Neural crest cell (in vitro differentiated cells): ENCODE data around the gene FBN3. TPM values are rescaled to one million over a fixed set of nuclear protein-coding genes. Genes with fewer than 3 reads are reported as not detected.

Source experiments
- DNase-seq: peaks from one replicate; pipeline ENCODE4 v3.0.0; 2021; ENCODE audit warnings: low read depth, mixed read lengths, low spot score
- H3K27ac Mint-ChIP-seq: one replicate; pipeline ENCODE4 v1.8.0; 2021; ENCODE audit warnings: mild to moderate bottlenecking, mixed read lengths; ENCODE audit not compliant: unreplicated experiment
- H3K27me3 Mint-ChIP-seq: 2 replicates; pipeline ENCODE4 v1.8.0; 2021; ENCODE audit warnings: low read depth, mild to moderate bottlenecking, mixed read lengths
- H3K36me3 Mint-ChIP-seq: 2 replicates; pipeline ENCODE4 v1.8.0; 2021; ENCODE audit warnings: low read depth, mild to moderate bottlenecking, mixed read lengths
- H3K4me1 Mint-ChIP-seq: 2 replicates; pipeline ENCODE4 v1.8.0; 2021; ENCODE audit warnings: mixed read lengths
- H3K4me3 Mint-ChIP-seq: one replicate; pipeline ENCODE4 v1.8.0; 2021; ENCODE audit warnings: mild to moderate bottlenecking, mixed read lengths
- H3K9me3 Mint-ChIP-seq: 2 replicates; pipeline ENCODE4 v1.8.0; 2021; ENCODE audit warnings: mixed read lengths
- total RNA-seq: library from RNA; stranded (reverse); gene quantifications from 2 replicates; pipeline ENCODE4 v1.2.1, GENCODE V29; 2021
- TF ChIP-seq, protein P1 (sequence below): fragments of 200-600 bp; sonication (generic); conservative IDR thresholded peaks from 2 replicates; pipeline ENCODE4 v1.5.0; 2021; ENCODE audit warnings: antibody characterized with exemption, mild to moderate bottlenecking

Gene FBN3
- total RNA-seq, 1 donor from 2014 or later: 13.9 TPM

DNA sequence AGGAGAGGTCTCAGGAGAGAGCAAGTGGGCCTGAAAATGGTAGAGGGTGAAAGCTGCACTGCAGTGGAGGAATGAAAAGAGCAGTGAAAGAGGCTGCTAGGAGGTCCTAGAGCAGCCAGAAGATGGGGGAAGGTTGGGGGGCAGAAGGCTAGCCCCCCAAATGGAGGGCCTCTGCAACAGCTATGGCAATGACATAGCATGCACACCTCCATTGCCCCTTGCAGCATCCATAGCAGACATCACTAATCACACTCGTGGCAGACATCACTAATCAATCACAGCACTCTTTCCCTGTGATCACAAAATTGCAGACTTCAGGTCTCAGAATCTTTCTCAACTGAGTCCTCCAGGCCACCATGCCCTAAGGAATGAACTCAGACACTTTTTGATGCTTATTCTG, 74.9 kb downstream of the FBN3 start:
- peaks cover 17% of the 10 kb centered on the region for H3K4me1 Mint-ChIP-seq
- TF ChIP-seq, protein P1, sequence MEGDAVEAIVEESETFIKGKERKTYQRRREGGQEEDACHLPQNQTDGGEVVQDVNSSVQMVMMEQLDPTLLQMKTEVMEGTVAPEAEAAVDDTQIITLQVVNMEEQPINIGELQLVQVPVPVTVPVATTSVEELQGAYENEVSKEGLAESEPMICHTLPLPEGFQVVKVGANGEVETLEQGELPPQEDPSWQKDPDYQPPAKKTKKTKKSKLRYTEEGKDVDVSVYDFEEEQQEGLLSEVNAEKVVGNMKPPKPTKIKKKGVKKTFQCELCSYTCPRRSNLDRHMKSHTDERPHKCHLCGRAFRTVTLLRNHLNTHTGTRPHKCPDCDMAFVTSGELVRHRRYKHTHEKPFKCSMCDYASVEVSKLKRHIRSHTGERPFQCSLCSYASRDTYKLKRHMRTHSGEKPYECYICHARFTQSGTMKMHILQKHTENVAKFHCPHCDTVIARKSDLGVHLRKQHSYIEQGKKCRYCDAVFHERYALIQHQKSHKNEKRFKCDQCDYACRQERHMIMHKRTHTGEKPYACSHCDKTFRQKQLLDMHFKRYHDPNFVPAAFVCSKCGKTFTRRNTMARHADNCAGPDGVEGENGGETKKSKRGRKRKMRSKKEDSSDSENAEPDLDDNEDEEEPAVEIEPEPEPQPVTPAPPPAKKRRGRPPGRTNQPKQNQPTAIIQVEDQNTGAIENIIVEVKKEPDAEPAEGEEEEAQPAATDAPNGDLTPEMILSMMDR: no peak
- H3K27me3 Mint-ChIP-seq: no peaks in the 10 kb centered on the region
- H3K27ac Mint-ChIP-seq: no peak overlapping the region
- peaks cover 11% of the 10 kb centered on the region for H3K36me3 Mint-ChIP-seq
- no peak for DNase-seq
- H3K9me3 Mint-ChIP-seq: peaks cover 9% of the 10 kb centered on the region
- H3K4me3 Mint-ChIP-seq: no peak overlapping the region

DNA sequence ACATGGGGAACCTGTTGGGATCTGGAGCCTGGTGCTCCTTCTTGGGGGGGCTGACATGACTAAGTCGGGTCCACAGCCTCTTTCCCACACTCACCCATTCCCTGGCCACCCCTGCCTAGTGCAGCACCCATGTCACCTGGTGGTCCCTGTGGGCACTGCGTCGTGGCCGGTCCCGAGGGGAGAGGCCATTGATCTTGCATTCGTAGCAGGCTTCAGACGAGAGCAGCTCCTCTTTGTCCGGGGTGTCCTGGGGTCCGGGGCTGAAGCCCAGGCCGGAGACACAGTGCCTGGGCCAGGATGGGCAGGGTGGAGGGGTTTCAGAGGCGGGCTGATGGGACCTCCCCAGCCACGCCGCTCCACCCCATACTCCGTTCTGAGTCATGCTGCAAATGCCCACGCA, 77.5 kb downstream of the FBN3 start:
- peaks cover 12% of the 10 kb centered on the region for H3K9me3 Mint-ChIP-seq
- H3K27ac Mint-ChIP-seq: no peak overlapping the region
- H3K4me1 Mint-ChIP-seq: peaks cover 26% of the 10 kb centered on the region
- no peaks in the 10 kb centered on the region for H3K27me3 Mint-ChIP-seq
- DNase-seq: no peak
- peaks cover 13% of the 10 kb centered on the region for H3K36me3 Mint-ChIP-seq
- no peak overlapping the region for H3K4me3 Mint-ChIP-seq
- TF ChIP-seq, protein P1: no peak

DNA sequence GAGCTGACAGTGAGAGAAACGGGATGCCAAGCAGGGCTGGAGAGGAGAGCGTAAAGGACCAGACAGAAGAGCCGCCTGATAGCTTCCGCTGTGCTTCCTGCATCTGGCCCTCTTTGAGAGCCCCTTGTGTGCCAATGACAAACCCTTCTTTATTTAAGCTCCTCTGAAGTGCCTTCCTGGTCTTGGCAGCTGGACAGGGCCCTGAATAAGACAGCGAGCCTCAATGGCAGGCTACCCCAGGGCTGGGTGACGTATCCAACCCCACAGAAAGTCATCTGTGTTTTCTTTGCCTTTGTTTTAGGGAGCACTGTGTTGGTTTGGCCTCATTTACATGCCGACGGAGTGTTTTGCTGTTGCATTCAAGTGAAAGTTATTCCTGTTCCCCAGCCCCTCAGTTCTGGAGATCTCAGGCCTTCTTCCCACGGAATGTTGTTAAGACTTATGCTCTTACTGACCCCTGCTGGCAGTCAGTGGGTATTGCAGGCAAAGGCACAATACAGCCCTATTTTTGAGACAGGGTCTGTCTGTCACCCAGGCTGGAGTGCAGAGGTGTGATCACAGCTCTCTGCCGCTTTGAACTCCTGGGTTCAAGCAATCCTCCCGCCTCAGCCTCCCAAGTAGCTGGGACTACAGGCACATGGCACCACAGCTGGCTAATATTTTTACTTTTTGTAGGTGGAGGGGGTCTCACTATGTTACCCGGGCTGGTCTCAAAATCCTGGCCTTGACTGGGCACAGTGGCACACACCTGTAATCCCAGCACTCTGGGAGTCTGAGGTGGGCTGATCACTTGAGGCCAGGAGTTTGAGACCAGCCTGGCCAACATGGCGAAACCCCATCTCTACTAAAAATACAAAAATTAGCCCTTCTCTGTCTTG, 80.1 kb downstream of the FBN3 start:
- Mint-ChIP-seq H3K36me3 (peaks cover 13% of the 10 kb centered on the region), H3K27me3 (no peaks in the 10 kb centered on the region), H3K27ac (peak overlapping the region; percentile 94), H3K4me3 (peak overlapping the region; percentile 31), H3K4me1 (peaks cover 14% of the 10 kb centered on the region), H3K9me3 (peaks cover 10% of the 10 kb centered on the region)
- DNase-seq: peak; percentile 36
- TF ChIP-seq, protein P1: peak; percentile 75

DNA sequence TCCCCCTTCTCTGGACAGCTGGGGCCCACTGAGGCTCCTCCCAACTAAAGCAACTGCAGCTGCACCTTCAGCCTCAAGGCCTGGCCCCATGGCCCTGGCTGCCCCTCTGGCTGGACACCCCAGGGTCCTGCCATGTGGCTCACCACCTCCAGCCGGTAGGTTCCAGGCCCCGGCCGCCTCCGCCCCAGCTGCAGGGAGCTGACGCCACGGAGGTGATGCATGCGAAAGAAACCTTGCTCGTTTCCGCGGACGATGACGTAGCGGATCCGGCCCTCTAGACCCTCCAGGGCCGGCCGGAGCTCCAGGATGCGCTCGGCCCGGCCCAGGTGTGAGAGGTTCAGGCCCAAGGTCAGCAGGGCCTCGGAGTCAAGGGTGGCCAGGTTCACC, 83.5 kb downstream of the FBN3 start:
- Mint-ChIP-seq H3K9me3 (peaks cover 8% of the 10 kb centered on the region), H3K27me3 (no peaks in the 10 kb centered on the region), H3K4me3 (no peak overlapping the region), H3K36me3 (peaks cover 6% of the 10 kb centered on the region), H3K27ac (no peak overlapping the region), H3K4me1 (peaks cover 12% of the 10 kb centered on the region)
- no peak for DNase-seq
- TF ChIP-seq, protein P1: no peak

DNA sequence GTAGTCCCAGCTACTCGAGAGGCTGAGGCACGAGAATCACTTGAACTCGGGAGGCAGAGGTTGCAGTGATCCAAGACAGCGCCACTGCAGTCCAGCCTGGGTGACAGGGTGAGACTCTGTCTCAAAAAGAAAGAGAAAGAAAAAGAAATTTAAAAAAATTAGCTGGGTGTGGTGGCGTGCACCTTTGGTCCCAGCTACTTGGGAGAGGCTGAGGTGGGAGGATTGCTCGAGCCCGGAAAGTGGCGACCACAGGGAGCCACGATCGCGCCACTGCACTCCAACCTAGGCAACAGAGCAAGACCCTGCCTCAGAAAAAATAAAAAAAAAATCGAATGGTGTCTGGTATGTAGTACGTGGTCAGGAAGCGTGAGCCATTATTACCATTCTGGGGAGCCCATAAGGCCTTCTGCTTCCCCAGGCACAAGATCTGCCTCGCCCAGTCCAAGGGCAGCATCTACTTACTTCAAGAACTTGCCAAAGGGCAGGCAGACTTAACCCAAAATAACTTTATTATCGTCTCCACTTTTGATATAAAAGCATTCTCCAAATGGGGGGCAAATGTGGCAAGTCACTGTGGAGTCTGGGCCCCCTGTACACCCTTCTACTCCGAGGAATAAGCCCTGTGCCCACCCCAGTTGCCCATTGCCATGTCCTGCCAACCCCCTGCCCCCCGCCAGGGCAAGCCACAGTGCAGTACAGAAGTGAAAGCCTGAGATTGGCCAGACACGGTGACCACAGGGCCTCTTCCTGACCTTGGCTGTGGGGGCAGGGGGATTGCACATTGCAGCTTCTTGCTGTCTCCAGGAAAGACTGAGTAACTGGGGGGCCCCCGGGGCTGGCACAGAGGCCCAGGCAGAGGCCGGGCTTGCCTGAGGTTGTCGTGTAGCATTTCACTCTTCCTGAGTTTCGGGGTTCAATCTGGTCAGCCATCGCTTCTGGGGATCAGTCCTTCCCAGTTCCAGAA, 84.2 kb downstream of the FBN3 start:
- TF ChIP-seq, protein P1: no peak
- Mint-ChIP-seq H3K4me3 (no peak overlapping the region), H3K27ac (no peak overlapping the region), H3K9me3 (peaks cover 6% of the 10 kb centered on the region), H3K4me1 (peaks cover 12% of the 10 kb centered on the region), H3K36me3 (peaks cover 4% of the 10 kb centered on the region), H3K27me3 (no peaks in the 10 kb centered on the region)
- DNase-seq: no peak
